HG03521 (cell line): ENCODE measurements around the gene GPRIN1.
"Not testable (repeated sequence)": the region's sequence is repeated elsewhere in the genome, so short reads cannot be mapped to it uniquely, and the experiment has no call there.

Experiments used
- ATAC-seq: cut with Tn5 transposase; IDR thresholded peaks from one replicate; pipeline ENCODE4 v1.9.1; 2021; ENCODE audit warnings: mild to moderate bottlenecking, moderate library complexity; ENCODE audit not compliant: unreplicated experiment

GPRIN1 gene

DNA sequence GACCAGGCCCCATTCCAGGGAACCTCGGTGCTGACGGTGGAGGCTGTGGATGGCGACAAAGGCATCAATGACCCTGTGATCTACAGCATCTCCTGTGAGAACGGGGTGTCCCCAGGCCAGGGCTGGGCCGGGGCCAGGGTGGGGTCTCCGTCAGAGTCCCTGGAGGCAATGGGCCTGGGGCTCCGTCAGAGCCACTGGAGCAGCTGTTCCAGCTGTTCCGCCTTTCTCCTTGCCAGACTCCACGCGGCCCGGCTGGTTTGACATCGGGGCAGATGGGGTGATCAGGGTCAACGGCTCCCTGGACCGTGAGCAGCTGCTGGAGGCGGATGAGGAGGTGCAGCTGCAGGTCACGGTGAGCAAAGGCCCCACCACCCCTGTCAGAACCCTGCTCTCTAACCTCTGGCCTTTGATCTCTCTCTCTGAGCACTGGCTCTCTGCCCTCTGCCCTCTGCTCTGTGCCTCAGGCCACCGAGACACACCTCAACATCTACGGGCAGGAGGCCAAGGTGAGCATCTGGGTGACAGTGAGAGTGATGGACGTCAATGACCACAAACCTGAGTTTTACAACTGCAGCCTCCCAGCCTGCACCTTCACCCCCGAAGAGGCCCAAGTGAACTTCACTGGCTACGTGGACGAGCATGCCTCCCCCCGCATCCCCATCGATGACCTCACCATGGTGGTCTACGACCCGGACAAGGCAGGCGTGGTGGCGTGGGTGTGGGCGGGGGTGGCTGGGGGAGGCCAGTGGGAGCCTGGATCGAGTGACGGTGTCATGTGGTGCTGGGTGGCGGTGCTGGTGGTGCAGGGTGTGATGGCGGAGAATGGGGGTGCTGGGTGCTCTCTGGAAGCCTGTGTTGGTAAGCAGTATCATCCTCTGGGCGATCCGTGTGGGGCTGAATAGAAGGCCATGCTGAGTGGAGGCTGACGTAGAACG lies 34.2 kb downstream of the GPRIN1 start:
- no peak for ATAC-seq

DNA sequence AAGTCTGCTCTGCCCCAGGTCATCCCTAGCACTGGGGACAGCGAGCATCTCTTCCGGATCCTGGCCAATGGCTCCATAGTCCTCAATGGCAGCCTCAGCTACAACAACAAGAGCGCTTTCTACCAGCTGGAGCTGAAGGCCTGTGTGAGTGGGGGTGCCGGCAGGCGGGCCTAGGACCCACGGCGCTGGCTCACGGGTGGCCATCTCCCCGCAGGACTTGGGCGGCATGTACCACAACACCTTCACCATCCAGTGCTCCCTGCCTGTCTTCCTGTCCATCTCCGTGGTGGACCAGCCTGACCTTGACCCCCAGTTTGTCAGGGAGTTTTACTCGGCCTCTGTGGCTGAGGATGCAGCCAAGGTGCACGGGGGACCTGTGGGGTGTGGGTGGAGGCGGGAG lies 34.9 kb downstream of the GPRIN1 start:
- ATAC-seq, result no peak

DNA sequence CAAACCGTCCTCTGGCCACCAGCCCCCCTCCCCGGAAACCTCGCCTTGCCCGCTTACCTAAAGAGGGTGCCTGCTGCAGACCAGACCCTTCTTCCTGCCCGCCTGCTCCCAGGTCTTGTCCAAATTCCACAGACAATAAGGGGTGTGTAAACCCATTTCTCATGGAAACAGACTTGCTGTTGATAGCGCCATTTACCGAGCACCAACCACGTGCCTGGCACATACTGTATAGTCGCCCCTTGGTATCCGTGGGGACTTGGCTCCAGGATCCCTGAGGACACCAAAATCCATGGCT lies 35.7 kb downstream of the GPRIN1 start:
- no peak for ATAC-seq

DNA sequence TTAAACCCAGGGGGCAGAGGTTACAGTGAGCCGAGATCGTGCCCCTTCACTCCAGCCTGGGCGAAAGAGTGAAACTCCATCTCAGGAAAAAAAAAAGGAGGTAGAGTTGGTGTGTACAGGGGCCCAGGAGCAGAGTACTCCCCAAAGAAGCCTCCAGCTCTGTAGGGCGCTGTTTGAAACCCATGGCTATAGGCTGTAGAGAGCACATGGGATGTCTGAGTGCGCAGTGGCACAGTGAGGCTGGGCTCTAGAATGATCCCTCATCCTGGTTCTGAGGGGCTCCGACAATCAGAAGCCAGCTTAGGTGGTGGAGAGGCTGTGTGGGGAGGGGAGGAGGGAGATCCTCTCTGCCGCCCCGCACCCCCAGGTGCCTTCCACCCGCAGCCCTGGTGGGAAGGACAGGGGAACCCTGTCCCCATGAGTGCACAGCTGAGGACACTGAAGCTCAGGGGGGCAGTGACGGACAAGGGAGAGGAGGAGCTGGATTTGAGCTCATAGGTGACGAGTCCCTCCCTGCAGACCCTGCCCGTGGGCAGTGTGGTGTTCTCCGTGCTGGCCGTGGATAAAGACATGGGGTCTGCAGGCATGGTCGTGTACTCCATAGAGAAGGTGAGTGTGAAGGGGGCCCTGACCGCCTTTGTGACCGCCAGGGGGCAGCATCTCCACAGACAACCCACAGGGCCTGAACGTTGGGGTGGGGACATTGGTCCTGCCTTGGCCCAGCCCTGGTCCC lies 36.2 kb downstream of the GPRIN1 start:
- ATAC-seq, result no peak

DNA sequence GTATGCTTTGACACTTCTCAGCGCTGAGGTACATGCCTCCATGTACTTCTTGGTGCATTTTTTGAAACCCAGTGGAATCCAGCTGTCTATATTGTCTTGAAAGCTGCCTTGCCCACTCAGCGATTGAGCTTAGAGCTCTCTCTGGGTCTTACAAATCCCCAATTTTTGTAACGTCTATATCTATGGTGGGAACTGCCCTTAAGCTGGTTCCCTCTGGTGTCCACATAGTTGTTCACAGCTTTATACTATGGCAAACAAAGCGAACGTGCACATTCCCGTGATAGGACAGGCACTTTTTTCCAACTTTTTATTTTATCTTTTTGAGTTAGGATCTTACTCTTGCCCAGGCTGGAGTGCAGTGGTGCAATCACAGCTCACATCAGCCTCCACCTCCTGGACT lies 39.9 kb downstream of the GPRIN1 start:
- no peak for ATAC-seq

DNA sequence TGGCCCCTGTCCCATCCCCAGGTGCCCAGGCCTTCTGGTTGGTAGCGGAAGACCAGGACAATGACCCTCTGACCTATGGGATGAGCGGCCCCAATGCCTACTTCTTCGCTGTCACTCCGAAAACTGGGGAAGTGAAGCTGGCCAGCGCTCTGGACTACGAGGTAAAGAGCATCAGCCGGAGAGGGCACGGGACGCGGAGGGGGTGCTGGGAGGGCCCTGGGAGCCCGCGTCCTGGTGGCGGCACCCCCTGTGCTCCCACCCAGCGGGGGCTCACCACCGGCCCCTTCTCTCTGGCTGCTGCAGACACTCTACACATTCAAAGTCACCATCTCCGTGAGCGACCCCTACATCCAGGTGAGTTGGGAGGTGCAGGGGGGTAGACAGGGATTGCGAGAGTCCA lies 41.3 kb downstream of the GPRIN1 start:
- no peak for ATAC-seq

DNA sequence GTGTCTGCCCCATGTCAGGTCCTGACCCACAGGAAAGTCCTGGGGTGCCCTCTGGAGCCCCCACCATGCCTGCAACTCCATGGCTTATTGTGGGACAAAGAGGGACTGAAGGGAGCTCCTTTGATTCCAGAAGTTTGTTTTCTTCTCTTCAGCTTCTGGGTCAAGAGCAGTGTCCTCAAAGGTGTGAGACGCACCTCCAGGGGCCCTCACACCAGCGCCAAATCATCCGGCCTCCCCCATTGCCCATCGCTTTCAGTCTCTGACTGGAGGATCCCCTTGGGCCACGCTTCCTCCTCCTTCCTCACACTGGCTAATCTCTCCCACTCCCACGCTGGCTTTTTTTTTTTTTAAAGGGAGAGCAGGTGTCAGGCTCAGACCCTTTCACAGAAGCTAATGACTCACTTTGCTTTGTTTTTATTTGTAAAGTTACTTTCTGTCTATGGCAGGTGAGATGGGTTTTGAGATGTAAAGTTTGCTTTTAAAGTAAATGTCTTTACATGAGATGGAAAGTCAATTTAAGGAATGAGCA lies 44.1 kb downstream of the GPRIN1 start:
- ATAC-seq, result no peak

DNA sequence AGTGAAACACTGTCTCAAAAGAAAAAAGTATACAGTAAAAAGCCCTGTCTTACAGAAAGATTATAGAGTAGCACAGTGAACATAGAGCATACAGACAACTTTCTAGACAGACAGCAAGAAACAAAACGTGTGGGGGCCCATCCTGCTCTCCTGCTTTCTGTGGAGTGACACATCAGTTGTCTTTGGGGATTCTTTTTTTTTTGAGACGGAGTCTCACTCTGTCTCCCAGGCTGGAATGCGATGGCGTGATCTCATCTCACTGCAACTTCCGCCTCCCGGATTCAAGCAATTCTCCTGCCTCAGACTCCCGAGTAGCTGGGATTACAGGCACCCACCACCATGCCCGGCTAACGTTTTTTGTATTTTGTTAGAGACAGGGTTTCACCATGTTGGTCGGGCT lies 46.0 kb downstream of the GPRIN1 start:
- ATAC-seq, result no peak

DNA sequence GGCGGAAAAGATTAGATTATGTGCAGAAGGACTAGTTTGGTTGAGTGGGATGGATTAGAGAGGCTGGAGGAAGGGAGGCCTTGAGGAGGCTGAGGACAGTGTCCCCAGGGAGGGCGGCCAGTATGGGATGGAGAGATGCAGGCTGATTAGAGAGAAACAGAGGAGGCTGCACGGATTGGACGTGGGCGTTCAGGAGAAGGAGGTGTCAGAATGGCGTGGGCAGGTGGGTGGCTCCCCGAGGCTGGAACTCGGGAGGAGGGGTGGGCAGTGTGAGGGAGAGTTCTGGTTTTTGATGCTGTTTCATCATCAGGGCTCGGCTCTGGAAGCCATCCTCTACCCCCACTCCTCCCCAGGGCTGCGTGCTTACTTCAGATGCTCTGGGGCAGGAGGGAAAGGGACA lies 47.8 kb downstream of the GPRIN1 start:
- no peak for ATAC-seq

DNA sequence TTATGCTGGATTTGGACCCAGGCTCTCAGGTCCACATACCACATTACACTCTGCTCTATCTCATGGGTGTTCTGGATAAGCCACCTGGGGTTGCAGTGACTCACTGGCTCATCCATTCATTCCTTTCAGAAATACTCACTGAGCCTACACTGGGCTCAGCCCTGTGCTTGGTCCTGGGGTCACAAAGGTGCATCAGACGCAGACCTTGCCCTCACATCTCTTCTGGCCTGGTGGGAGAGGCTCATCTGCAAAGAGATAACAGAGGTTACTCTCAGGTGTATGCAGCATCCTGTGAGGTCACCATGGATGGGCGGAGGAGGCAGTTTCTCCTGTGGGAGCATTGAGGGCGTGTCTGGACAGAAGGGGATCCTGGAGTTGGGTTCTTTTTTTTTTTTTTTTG lies 48.7 kb downstream of the GPRIN1 start:
- ATAC-seq, result no peak

DNA sequence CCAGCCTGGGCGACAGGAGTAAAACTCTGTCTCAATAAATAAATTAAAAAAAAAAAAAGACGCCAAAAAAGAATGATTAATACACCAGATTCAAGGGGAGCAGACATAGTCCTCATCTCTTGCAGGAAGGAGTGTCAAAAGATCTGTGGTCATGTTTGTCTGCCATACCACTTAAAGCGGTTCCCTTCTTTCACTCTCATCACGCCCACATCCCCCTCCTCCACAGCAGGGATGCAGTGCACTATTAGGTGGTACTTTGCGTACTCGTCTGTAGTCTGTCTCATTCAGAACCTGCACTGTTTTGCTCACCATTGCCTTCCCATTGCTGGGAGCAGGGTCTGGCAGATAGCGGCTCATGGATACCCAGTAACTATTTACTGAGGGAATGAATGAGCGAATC lies 49.6 kb downstream of the GPRIN1 start:
- ATAC-seq, result no peak

DNA sequence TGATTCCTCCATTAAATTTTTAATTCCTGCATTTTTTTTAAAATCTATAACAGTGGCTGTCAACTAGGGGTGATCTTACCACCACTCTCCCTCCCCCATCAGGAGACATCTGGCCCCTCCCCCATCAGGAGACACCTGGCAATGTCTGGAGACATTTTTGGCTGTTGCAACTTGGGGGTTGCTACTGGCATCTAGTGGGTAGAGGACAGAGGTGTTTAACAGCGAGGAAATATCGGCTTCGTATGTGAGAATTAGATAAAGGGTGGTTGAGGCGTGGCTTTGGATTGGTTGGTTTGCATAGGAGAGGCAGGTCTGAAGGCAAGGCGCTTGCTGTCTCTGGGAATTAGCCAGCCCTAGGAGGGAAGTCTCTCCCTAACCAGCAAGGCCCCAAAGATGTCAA lies 50.3 kb downstream of the GPRIN1 start:
- no peak for ATAC-seq

DNA sequence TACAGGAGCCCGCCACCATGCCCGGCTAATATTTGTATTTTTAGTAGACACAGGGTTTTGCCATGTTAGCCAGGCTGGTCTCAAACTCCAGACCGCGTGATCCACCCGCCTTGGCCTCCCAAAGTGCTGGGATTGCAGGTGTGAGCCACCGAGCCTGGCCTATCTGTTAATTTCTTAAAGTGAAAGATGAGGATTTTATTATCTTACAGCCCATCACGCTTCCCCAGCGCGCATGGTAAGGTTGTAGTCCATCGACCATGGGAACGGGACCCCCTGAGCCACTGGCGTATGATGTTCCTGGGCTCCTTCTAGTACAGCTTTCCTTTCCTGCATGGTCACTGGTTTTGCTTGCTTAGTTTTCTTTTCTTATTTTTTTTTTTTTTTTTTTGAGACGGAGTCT lies 52.1 kb downstream of the GPRIN1 start:
- no peak for ATAC-seq

DNA sequence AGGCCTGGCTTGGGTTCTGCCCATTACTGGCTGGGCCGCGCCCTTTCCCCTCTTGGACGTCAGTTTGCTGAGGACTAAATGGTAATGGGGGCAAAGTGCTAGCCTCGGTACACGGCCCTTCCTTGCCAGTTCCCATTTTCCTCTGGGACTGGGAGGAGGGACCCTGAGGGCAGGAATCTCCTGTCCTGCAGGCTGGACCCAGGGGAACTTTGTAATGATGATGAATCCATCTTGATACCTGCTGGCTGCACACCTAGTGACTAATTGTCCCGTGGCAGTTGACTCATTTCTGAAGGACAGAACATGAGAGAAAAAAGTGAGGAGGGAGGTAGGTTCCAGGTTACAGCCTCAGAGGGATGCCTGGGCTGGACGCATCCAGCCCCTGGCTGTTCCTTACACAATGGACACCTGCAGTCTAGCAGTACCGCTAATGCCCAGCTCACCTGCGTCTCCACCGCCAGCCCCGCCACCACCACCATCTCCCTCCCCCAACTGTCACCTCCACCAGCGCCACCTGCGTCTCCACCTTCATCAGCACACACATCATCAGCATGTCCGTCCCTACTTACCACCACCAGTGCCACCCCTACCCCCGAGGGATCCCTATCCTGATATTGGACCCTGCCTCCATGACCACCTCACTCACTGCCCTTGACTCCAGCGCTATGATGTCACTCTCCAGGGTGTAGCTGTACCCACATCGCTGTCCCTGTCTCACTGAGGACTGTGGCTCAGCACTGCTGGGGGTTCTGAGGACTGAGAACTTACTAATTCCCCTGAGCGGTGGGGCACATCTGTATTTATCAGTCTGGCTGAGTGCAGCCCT lies 56.5 kb downstream of the GPRIN1 start:
- ATAC-seq, result no peak

DNA sequence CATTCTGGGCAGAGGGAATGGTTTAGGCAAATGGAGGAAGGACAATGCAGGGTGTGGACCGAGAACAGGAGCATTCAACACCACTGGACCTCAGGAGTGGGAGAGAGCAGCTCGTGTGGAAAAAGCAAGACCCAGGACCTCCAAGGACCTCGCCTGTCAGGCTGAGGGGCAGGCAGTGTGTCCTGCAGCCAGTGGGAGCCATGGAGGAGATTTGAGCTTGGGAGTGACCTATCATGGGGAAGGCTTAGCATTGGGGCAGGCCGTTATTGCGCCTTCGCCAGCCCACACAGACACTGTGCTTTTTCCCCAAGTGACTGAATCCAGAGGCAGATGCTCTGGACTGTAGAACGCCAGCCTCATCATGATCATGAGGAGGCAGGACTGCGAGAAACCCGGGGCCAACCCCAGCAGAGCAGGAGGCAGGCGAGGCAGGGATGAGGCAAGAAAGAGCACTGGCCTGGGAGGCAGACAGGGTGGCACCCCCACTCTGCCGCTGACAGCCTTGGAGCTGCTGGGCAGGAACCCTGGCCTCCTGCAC lies 57.6 kb downstream of the GPRIN1 start:
- ATAC-seq, result no peak

DNA sequence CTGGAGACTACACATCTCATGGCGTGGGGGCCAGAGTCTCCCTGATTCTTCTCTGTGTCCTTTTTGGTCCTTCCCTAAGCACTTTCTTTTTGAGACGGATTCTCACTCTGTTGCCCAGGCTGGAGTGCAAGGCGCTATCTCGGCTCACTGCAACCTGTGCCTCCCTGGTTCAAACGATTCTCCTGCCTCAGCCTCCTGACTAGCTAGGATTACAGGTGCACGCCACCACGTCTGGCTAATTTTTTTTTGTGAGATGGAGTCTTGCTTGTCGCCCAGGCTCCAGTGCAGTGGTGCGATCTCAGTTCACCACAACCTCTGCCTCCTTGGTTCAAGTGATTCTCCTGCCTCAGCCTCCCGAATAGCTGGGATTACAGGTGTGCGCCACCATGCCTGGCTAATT lies 59.0 kb downstream of the GPRIN1 start:
- not testable (repeated sequence) for ATAC-seq

DNA sequence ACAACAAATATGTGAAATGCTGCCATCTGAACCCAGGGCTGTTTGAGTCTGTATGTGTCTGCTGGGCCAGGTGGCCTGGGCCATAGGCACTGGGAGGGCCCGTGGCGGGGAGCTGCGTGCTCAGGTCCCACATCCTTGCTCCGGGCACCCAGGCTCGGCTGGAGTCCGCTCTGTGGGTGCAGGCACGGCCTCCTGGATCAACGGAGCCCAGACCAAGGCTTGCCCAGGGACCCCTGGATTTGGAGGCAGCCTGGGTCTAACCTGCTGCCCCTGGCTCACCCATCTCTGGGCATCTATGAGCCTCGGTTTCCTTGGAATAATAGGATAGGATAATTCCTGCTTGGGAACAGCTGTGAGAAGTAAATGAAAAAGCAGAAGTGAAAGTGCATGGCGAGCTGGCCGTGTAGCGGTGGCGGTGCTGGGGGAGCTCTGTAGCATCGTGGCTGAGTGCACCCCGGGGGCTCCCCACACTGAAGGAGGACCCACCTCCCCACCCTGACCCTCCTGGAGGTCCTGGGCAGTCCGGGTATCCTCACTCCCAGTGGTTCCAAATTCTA lies 59.6 kb downstream of the GPRIN1 start:
- ATAC-seq, result no peak

DNA sequence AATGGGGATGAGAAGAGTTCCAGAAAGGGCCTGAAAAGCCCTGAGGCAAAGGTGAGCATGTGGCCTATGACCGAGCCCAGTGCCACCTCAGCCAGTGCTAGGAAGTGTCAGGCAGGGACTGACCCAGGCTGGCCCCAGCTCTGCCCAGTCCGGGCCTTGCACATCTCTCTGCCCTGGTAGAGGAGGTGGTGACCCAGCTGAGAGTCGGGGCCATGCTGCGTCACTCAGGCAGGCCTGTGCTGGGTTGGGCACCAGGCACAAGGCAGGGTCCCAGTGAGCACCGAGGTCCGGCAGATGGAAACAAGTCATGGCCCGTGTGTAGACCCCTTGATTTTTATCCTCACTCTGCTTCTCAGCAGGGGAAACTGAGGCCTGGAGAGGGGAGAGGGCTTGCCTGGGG lies 60.1 kb downstream of the GPRIN1 start:
- no peak for ATAC-seq

DNA sequence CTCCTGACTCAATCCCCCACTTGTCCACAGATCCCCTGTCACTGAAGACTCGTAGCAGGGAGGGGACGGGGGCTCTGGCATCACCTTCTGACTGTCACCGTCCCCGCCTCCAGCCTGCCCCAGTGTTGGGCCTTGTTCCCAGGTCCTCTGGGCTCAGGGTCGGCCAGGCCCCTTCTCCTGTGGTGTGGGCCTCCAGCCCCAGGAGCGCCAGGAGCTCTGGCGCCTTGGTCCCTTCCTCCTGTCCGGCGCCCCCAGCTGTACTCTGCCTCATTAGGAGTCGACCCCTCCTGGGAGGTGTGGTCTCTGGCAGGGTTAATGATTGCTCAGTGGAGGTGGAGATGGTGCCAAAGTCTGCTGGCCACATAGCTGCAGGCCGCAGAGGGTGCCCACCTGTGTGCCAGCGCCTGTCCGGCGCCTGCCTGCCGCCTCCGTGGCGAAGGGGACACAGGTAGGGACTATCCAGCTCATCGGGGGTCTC lies 61.0 kb downstream of the GPRIN1 start, which contains the start of gene CDHR2:
TSS of gene CDHR2 (plus strand) at position 376 of the 478 bp plus-strand sequence. CDS start 16,011 bp downstream, outside the sequence.
- ATAC-seq, result no peak

DNA sequence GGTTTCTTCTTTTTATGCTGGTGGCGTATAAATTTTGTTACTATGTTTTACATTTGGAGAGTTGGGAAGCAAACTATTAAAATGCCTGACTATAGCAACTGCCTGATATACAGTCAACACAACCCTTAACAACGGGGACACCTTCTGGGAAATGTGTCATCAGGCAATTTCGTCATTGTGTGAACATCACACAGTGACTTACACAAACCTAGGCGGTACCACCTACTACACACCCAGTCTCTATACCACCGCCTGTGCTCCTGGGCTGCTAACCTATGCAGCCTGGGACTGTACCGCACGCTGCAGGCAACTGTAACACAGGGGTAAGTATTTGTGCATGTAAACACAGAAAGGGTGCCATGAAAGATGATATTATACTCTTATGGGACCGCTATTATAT lies 62.2 kb downstream of the GPRIN1 start:
- ATAC-seq, result no peak
